Neural cell (in vitro differentiated cells): ENCODE measurements around the gene ENHO. TPM values are rescaled to one million over a fixed set of nuclear protein-coding genes. Genes with fewer than 3 reads are reported as not detected.

Experiments
- H2AFZ ChIP-seq: fragments of 200-600, 300-800 bp; sonication (generic), shearing (Covaris generic); 2 replicates; pipeline ENCODE4 v1.6.0; 2014; ENCODE audit warnings: low read depth, mild to moderate bottlenecking, antibody characterized with exemption, low read length, moderate library complexity
- H3F3A ChIP-seq: fragments of 200-600 bp; shearing (Covaris generic); 2 replicates; pipeline ENCODE4 v1.6.1; 2016; ENCODE audit warnings: mild to moderate bottlenecking, moderate library complexity, mixed read lengths, antibody characterized with exemption, low read length; ENCODE audit not compliant: insufficient read depth, poor library complexity, severe bottlenecking
- H3K27ac ChIP-seq: fragments of 200-600, 300-800 bp; sonication (generic), shearing (Covaris generic); 2 replicates; pipeline ENCODE4 v1.5.1; 2014; ENCODE audit warnings: mild to moderate bottlenecking, low read length, moderate library complexity
- H3K27me3 ChIP-seq: fragments of 300-800, 200-600 bp; sonication (generic), shearing (Covaris generic); 2 replicates; pipeline ENCODE4 v1.6.0; 2014; ENCODE audit warnings: mild to moderate bottlenecking, low read depth, low read length, moderate library complexity; ENCODE audit not compliant: insufficient read depth
- H3K36me3 ChIP-seq: fragments of 300-800, 200-600 bp; sonication (generic), shearing (Covaris generic); 2 replicates; pipeline ENCODE4 v1.5.1; 2014; ENCODE audit warnings: mild to moderate bottlenecking, antibody characterized with exemption, low read length, moderate library complexity; ENCODE audit not compliant: insufficient read depth
- H3K4me2 ChIP-seq: fragments of 300-800, 200-600 bp; sonication (generic), shearing (Covaris generic); 2 replicates; pipeline ENCODE4 v1.6.0; 2014; ENCODE audit warnings: mild to moderate bottlenecking, low read length
- H3K4me3 ChIP-seq: fragments of 300-800, 200-600 bp; sonication (generic), shearing (Covaris generic); 2 replicates; pipeline ENCODE4 v1.5.1; 2014; ENCODE audit warnings: mild to moderate bottlenecking, low read length, moderate library complexity
- H3K79me2 ChIP-seq: fragments of 200-600 bp; shearing (Covaris generic); replicated peaks from 2 replicates; pipeline ENCODE4 v1.6.0; 2014; ENCODE audit warnings: mild to moderate bottlenecking, low read length, moderate library complexity; ENCODE audit not compliant: insufficient read depth
- H3K9ac ChIP-seq: fragments of 300-800, 200-600 bp; sonication (generic), shearing (Covaris generic); 2 replicates; pipeline ENCODE4 v1.6.1; 2016; ENCODE audit warnings: mild to moderate bottlenecking, low read length, mixed read lengths
- H3K9me2 ChIP-seq: fragments of 200-600 bp; shearing (Covaris generic); 2 replicates; pipeline ENCODE4 v1.6.1; 2016; ENCODE audit warnings: mild to moderate bottlenecking, low read length, mixed read lengths; ENCODE audit not compliant: insufficient read depth
- H3K9me3 ChIP-seq: fragments of 200-600, 300-800 bp; sonication (generic), shearing (Covaris generic); 2 replicates; pipeline ENCODE4 v1.6.1; 2016; ENCODE audit warnings: mild to moderate bottlenecking, mixed run types, low read length, moderate library complexity, mixed read lengths
- H4K20me1 ChIP-seq: fragments of 200-600 bp; shearing (Covaris generic); 2 replicates; pipeline ENCODE4 v1.6.1; 2016; ENCODE audit warnings: mild to moderate bottlenecking, mixed run types; ENCODE audit not compliant: insufficient read depth
- EP300 ChIP-seq: fragments of 450-650 bp; conservative IDR thresholded peaks from 2 replicates; pipeline ENCODE4 v1.6.1; 2014; ENCODE audit warnings: antibody characterized with exemption, mild to moderate bottlenecking, moderate library complexity; ENCODE audit not compliant: poor library complexity, severe bottlenecking
- EZH2 ChIP-seq: fragments of 200-600, 300-800 bp; shearing (Covaris generic), sonication (generic); IDR thresholded peaks from 2 replicates; pipeline ENCODE4 v1.6.1; 2014; ENCODE audit warnings: antibody characterized with exemption, low read length, borderline replicate concordance, mild to moderate bottlenecking; ENCODE audit not compliant: insufficient read depth, poor library complexity, severe bottlenecking
- MXI1 ChIP-seq: fragments of 450-650 bp; conservative IDR thresholded peaks from 2 replicates; pipeline ENCODE4 v1.6.1; 2014; ENCODE audit warnings: antibody characterized with exemption, mild to moderate bottlenecking; ENCODE audit not compliant: poor library complexity, severe bottlenecking
- POLR2AphosphoS5 ChIP-seq: IDR thresholded peaks from 2 replicates; pipeline ENCODE4 v1.6.1; 2012
- RAD21 ChIP-seq: fragments of 450-650 bp; conservative IDR thresholded peaks from 2 replicates; pipeline ENCODE4 v1.6.1; 2014; ENCODE audit warnings: antibody characterized with exemption, mild to moderate bottlenecking, moderate library complexity
- SMC3 ChIP-seq: fragments of 450-650 bp; conservative IDR thresholded peaks from 2 replicates; pipeline ENCODE4 v1.6.1; 2014; ENCODE audit warnings: antibody characterized with exemption, mild to moderate bottlenecking, moderate library complexity; ENCODE audit not compliant: poor library complexity
- TAF1 ChIP-seq: IDR thresholded peaks from 2 replicates; pipeline ENCODE4 v1.6.1; 2012; ENCODE audit warnings: low read depth
- polyA plus RNA-seq: library from polyadenylated mRNA; depleted of rRNA; stranded (reverse); fragments of >200 nt; gene quantifications from 2 replicates; pipeline ENCODE4 v1.2.3, GENCODE V29; 2014
- TF ChIP-seq, protein P1 (sequence below): IDR thresholded peaks from 2 replicates; pipeline ENCODE4 v1.6.1; 2012; ENCODE audit warnings: borderline replicate concordance
- TF ChIP-seq, protein P2 (sequence below): fragments of 450-650 bp; IDR thresholded peaks from 2 replicates; pipeline ENCODE4 v1.5.1; 2014; ENCODE audit warnings: antibody characterized with exemption, mild to moderate bottlenecking, moderate library complexity; ENCODE audit not compliant: poor library complexity, severe bottlenecking

The ENHO gene
- polyA plus RNA-seq, 1 donor from 2014 or later, result 172 TPM

DNA sequence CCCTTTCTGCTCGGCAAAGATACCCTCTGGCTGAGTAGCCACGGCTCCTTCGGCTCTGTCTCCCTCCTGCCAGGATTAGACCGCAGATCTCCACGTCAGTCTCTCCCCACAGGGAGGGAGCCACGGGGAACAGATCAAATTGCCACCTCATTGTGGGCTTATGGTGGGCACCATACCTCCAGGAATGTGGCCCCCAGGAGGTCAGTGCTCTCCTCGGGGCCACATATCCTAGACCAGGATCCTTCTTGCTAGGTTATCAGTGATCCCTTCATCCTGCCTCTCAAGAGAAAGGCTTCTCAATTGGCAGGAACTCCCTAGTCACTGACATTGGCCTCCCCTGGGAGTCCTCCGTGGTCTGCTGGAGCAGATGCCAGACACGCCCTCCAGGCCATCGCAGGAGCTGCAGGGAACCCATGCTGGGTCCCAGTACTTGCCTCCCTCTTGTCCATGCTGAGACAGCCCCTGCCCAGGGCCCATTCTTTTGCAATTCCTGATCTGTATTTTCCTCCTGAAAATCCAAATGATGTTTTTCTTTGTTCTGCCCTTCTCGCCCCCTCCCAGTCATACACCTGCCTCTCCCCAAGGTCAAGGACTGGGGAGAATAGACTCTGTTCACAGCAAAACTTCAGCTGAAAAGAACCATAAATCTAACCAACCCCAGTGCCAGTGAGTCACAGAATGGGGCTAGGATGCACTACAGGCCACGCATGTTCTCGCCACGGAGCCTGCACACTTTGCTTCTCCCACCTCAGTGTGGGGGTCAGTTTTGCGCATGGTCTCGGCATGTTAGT, 31.6 kb upstream of the ENHO start:
- H3K36me3 ChIP-seq, result no peaks in the 10 kb centered on the region
- no peaks in the 10 kb centered on the region for H3K9me2 ChIP-seq
- no peak overlapping the region for H3K4me3 ChIP-seq
- no peak overlapping the region for H3K4me2 ChIP-seq
- no peak overlapping the region for H3K9ac ChIP-seq
- no peaks in the 10 kb centered on the region for H3K27me3 ChIP-seq
- no peak for TF ChIP-seq EP300
- TF ChIP-seq, protein P1, sequence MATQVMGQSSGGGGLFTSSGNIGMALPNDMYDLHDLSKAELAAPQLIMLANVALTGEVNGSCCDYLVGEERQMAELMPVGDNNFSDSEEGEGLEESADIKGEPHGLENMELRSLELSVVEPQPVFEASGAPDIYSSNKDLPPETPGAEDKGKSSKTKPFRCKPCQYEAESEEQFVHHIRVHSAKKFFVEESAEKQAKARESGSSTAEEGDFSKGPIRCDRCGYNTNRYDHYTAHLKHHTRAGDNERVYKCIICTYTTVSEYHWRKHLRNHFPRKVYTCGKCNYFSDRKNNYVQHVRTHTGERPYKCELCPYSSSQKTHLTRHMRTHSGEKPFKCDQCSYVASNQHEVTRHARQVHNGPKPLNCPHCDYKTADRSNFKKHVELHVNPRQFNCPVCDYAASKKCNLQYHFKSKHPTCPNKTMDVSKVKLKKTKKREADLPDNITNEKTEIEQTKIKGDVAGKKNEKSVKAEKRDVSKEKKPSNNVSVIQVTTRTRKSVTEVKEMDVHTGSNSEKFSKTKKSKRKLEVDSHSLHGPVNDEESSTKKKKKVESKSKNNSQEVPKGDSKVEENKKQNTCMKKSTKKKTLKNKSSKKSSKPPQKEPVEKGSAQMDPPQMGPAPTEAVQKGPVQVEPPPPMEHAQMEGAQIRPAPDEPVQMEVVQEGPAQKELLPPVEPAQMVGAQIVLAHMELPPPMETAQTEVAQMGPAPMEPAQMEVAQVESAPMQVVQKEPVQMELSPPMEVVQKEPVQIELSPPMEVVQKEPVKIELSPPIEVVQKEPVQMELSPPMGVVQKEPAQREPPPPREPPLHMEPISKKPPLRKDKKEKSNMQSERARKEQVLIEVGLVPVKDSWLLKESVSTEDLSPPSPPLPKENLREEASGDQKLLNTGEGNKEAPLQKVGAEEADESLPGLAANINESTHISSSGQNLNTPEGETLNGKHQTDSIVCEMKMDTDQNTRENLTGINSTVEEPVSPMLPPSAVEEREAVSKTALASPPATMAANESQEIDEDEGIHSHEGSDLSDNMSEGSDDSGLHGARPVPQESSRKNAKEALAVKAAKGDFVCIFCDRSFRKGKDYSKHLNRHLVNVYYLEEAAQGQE, result no peak
- TF ChIP-seq SMC3, result no peak
- no peak for TF ChIP-seq TAF1
- no peak for TF ChIP-seq MXI1
- H3K79me2 ChIP-seq, result no peaks in the 10 kb centered on the region
- no peak overlapping the region for H2AFZ ChIP-seq
- H3K9me3 ChIP-seq, result no peaks in the 10 kb centered on the region
- no peaks in the 10 kb centered on the region for H3F3A ChIP-seq
- H4K20me1 ChIP-seq, result no peaks in the 10 kb centered on the region
- no peak overlapping the region for H3K27ac ChIP-seq

DNA sequence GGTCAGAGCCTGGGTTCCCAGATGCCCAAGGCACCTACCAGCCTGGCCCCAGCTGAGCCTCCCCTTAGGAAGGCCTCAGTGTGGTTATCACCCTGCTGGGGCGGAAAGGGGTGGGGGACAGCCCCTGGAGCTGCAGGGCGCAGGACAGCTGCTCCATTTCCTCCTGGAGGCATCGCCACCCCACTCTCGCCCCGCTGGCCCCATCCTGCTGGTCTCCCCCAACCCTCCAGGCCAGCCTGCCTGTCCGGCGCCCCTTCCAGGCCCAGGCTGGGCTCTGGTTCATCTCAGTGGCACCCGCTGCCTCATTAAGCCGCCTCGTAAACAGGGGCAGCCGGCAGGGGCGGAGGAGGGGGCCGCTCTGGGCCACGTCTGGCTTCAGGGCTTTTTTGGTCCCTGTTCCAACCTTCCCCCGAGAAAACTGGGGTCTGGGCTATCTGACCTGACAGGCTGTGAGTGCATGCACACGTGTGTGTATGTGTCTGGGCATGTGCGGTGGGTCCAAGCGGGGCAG, 30.8 kb upstream of the ENHO start:
- no peak overlapping the region for H3K4me3 ChIP-seq
- no peaks in the 10 kb centered on the region for H3F3A ChIP-seq
- H3K4me2 ChIP-seq, result no peak overlapping the region
- H3K9me3 ChIP-seq, result no peaks in the 10 kb centered on the region
- no peak overlapping the region for H3K27ac ChIP-seq
- TF ChIP-seq EZH2 (no peak), SMC3 (no peak)
- TF ChIP-seq, protein P2, sequence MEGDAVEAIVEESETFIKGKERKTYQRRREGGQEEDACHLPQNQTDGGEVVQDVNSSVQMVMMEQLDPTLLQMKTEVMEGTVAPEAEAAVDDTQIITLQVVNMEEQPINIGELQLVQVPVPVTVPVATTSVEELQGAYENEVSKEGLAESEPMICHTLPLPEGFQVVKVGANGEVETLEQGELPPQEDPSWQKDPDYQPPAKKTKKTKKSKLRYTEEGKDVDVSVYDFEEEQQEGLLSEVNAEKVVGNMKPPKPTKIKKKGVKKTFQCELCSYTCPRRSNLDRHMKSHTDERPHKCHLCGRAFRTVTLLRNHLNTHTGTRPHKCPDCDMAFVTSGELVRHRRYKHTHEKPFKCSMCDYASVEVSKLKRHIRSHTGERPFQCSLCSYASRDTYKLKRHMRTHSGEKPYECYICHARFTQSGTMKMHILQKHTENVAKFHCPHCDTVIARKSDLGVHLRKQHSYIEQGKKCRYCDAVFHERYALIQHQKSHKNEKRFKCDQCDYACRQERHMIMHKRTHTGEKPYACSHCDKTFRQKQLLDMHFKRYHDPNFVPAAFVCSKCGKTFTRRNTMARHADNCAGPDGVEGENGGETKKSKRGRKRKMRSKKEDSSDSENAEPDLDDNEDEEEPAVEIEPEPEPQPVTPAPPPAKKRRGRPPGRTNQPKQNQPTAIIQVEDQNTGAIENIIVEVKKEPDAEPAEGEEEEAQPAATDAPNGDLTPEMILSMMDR, result no peak
- H3K9ac ChIP-seq, result no peak overlapping the region
- H3K36me3 ChIP-seq, result no peaks in the 10 kb centered on the region
- H3K9me2 ChIP-seq, result no peaks in the 10 kb centered on the region
- no peaks in the 10 kb centered on the region for H3K79me2 ChIP-seq
- no peaks in the 10 kb centered on the region for H3K27me3 ChIP-seq
- H4K20me1 ChIP-seq, result no peaks in the 10 kb centered on the region
- no peak overlapping the region for H2AFZ ChIP-seq

DNA sequence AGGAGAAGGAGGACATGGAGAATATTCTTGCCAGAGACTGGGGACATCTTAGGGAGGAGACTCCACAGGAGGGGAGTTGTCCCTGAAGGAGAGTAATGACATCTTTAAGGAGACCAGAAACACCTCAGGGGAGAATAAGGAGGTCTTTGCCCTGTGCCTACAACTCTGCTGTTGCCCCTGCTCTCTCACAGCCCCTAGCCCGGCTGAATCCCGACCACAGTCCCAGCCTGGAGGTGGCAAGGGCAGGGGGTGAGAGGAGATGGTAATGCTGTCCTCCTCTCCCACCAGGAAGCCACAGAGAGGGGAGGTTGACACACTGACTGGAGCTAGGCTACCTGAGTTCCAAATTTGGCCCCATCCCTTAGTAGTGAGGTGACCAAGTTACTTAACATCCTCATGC, 30.2 kb upstream of the ENHO start:
- Histone ChIP-seq H3K27me3 (no peaks in the 10 kb centered on the region), H3K9me3 (no peaks in the 10 kb centered on the region), H3K9me2 (no peaks in the 10 kb centered on the region), H3K9ac (no peak overlapping the region), H3K4me3 (no peak overlapping the region), H3K79me2 (no peaks in the 10 kb centered on the region), H3F3A (no peaks in the 10 kb centered on the region), H3K4me2 (no peak overlapping the region), H2AFZ (no peak overlapping the region), H4K20me1 (no peaks in the 10 kb centered on the region), H3K36me3 (no peaks in the 10 kb centered on the region), H3K27ac (no peak overlapping the region)
- TF ChIP-seq RAD21, result no peak
- no peak for TF ChIP-seq TAF1
- TF ChIP-seq SMC3, result no peak
- TF ChIP-seq MXI1, result no peak
- TF ChIP-seq EZH2, result no peak
- TF ChIP-seq, protein P2, result no peak
- no peak for TF ChIP-seq POLR2AphosphoS5
- no peak for TF ChIP-seq EP300
- TF ChIP-seq, protein P1, result no peak
